ENCODE measurements around the gene SH3D21.

SH3D21 gene

DNA sequence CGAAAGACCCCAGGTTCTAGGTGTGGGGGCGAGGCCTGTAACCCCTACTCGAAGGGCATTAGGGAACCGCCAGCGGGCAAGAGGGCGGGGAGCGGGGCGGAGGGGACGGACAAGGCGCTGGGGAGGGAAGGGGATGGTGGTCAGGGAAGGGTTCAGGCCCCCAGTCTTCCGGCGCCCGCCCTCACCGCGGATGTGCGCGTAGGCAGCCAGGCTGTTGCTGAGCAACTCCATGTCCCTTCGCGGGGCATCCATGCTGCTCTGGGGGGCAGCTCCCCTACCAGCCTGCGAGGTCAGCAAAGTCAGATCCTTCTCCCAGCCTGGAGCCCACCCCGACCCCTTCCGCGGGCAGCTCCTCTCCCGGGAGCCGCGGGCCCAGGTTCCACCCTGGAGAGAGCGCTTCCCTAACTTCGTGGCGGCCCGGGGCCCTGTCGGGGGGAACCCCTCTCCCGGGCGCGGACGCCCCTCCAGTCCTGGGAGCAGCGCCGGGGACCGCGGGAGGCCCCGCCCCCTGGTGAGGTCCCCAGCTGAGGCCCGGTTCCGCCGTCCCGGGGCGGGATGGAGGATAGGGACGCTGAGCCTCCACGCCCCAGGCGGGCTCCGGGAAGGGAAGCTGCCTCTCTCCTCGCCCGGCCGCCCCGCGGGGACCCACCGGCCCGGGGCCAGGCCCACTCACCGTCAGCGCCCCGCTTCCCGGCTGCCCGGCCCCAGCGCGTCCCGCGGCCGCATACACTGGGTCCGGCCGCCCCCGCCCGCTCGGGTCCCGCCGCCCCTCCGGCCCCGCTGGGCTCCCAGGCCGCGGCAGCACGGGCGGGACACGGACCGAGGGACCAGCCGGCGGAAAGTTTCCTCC lies 16.8 kb downstream of the SH3D21 start:
- TF ChIP-seq, protein P1, sequence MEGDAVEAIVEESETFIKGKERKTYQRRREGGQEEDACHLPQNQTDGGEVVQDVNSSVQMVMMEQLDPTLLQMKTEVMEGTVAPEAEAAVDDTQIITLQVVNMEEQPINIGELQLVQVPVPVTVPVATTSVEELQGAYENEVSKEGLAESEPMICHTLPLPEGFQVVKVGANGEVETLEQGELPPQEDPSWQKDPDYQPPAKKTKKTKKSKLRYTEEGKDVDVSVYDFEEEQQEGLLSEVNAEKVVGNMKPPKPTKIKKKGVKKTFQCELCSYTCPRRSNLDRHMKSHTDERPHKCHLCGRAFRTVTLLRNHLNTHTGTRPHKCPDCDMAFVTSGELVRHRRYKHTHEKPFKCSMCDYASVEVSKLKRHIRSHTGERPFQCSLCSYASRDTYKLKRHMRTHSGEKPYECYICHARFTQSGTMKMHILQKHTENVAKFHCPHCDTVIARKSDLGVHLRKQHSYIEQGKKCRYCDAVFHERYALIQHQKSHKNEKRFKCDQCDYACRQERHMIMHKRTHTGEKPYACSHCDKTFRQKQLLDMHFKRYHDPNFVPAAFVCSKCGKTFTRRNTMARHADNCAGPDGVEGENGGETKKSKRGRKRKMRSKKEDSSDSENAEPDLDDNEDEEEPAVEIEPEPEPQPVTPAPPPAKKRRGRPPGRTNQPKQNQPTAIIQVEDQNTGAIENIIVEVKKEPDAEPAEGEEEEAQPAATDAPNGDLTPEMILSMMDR (IDR thresholded peaks at IDR 0.05; ENCODE audit: low read depth, low read length): no peak
- no peak for DNase-seq (ENCODE audit: extremely low read depth, low read depth)

GRCh38 chr1:36323636-36324352 lies 17.6 kb downstream of the SH3D21 start, which contains the start of gene EVA1B:
Gene EVA1B, minus strand, starts transcription at chr1:36323645. Its CDS starts 608 bp downstream, at chr1:36323037.
- peak; percentile 64 for DNase-seq (ENCODE audit: extremely low read depth, low read depth)
- TF ChIP-seq, protein P1 (IDR thresholded peaks at IDR 0.05; ENCODE audit: low read depth, low read length): no peak

- TF ChIP-seq, protein P1 (IDR thresholded peaks at IDR 0.05; ENCODE audit: low read depth, low read length): no peak
- no peak for DNase-seq (ENCODE audit: extremely low read depth, low read depth)
These were observed 18.2 kb downstream of the SH3D21 start for GRCh38 chr1:36324353-36324703.

- TF ChIP-seq, protein P1 (IDR thresholded peaks at IDR 0.05; ENCODE audit: low read depth, low read length): no peak
- DNase-seq (ENCODE audit: extremely low read depth, low read depth): no peak
These were observed 20.3 kb downstream of the SH3D21 start for GRCh38 chr1:36326499-36326898.

- DNase-seq (ENCODE audit: extremely low read depth, low read depth): no peak
- TF ChIP-seq, protein P1 (IDR thresholded peaks at IDR 0.05; ENCODE audit: low read depth, low read length): no peak
These were observed 21.4 kb downstream of the SH3D21 start for GRCh38 chr1:36327421-36328087.

- TF ChIP-seq, protein P1 (IDR thresholded peaks at IDR 0.05; ENCODE audit: low read depth, low read length): no peak
These were observed 21.9 kb downstream of the SH3D21 start for GRCh38 chr1:36328088-36328480.

More at GRCh38 chr1:36328088-36328480, 21.9 kb downstream of the SH3D21 start:
- DNase-seq (ENCODE audit: extremely low read depth, low read depth): no peak
